Stimulated activated CD4-positive, alpha-beta T cell treated with anti-CD3 and anti-CD28 coated beads, Interleukin-2, amount 100 ng/mL, for 48 hours (primary cell): ENCODE results near the gene TMEM151B.
"Not testable (repeated sequence)": the region's sequence is repeated elsewhere in the genome, so short reads cannot be mapped to it uniquely, and the experiment has no call there.

Experiments
- DNase-seq, 2 donors: peaks; one replicate each; pipeline ENCODE4 v3.0.0-alpha.2; 2020

The TMEM151B gene

DNA sequence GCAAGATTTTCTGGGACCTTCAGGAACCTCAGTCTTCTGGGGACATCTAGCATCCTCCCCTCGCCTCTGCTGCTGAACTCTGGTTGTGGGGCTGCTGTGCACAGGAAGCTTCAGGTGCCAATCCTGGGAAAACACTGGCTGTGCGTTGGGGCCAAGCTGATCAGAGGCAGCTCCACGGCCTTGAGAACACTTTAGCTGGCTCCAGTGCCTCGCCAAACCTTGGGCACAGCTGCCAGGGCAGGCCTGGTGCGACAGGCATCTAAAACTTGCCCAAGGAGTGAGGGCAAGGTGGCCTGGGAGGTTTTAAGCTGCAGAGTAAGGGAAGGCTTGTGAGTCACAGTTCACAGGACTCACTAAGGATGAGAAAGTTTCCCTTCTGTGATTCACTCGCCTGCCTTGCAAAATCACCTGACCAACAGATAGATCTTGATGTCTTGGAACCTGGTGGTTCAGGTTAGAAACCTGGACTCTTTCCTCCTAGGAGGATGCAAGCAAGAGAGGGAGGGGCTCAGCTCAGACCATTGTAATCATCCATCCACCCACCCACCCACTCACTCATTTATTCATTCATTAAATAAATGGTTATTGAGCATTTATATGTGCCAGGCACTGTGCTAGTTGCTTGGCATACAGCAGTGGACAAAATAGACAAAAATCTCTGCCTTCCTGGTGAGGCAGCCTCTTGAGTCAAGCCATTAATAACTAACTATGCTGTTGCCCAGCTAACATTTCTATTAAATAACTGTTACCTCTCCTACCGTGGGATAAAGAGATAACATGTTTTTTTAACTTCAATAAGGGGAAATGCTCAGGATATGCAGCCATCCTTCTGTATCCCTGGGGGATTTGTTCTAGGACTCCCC is 69.7 kb downstream of the TMEM151B start:
- DNase-seq, result no peak

DNA sequence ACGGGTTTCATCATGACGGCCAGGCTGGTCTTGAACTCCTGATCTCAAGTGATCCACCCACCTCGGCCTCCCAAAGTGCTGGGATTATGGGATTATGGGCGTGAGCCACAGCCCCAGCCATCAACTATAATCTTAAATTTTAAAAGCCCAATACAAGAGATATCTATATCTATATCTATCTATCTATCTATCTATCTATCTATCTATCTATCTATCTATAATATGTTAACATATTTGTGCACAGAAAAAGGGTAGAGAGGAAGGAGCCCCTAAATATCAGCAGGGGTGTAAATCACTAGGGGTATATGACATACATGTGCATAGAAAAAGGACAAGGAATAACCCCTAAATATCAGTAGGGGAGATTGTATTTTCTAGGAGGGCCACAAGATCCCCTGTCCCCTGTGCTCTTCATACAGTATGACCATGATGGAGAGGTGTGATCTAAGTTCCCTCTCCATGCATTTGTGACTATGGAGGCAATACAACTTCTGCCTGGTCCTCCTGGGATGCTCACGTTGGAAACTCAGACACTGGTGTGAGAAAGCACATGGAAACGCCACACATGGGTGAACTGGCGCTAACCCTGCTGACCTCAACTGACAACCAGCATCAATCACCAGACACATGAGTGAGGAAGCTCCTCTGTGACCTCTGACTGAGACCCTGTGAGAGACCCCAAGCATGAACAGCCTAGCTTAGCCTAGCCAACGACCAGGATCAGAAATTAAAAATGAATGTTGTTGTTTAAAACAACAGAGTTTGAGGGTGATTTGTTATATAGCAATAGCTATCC is 71.0 kb downstream of the TMEM151B start:
- DNase-seq, result no peak

DNA sequence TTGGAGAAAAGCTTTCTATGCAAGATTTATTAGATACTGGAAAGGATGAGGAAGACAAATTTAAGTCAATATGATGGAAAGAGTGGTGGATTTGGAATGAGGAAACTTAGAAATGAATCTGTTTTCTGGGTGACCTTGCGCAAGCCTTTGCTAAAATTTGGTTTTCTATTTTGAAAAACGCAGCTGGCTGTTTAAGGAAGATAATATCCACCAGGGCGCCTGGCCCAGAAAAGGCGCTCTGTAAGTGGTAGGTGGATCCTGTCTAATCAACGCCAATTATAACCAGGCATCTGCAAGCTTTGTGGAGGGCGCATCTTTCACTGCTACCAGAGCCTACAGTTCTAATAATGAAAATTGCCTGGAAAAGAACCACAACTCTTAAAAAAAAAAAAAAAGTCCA is 71.8 kb downstream of the TMEM151B start:
- DNase-seq, result no peak

DNA sequence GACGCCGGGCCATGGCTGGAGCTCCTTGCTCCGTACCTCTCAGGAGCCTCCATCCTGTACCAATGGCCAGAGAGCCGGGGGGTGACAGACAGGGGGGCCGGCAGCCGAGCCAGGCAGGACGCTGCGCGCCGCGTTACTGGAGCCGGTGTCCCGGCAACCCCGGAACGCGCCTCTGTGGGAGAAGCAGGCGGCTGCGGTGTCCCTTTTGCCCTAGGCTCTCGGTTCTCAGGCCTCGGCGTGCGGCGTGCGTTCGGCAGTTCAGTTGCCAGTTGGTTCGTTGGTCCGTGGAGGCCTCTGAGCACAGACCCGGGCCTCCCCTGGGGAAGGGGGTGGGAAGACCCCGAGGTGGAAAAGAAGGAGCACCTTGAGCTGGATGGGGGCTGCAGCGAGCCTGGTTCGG is 72.2 kb downstream of the TMEM151B start, which contains the start of gene SPATS1:
TSS of gene SPATS1 (plus strand) at position 162 of the 400 bp plus-strand sequence. CDS start 446 bp downstream, outside the sequence.
- no peak for DNase-seq

DNA sequence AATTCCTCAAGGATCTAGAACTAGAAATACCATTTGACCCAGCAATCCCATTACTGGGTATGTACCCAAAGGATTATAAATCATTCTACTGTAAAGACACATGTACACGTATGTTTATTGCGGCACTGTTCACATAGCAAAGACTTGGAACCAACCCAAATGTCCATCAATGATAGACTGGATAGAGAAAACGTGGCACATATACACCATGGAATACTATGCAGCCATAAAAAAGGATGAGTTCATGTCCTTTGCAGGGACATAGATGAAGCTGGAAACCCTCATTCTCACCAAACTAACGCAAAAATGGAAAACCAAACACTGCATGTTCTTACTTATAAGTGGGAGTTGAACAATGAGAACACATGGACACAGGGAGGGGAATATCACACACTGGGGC is 76.6 kb downstream of the TMEM151B start:
- not testable (repeated sequence) for DNase-seq

DNA sequence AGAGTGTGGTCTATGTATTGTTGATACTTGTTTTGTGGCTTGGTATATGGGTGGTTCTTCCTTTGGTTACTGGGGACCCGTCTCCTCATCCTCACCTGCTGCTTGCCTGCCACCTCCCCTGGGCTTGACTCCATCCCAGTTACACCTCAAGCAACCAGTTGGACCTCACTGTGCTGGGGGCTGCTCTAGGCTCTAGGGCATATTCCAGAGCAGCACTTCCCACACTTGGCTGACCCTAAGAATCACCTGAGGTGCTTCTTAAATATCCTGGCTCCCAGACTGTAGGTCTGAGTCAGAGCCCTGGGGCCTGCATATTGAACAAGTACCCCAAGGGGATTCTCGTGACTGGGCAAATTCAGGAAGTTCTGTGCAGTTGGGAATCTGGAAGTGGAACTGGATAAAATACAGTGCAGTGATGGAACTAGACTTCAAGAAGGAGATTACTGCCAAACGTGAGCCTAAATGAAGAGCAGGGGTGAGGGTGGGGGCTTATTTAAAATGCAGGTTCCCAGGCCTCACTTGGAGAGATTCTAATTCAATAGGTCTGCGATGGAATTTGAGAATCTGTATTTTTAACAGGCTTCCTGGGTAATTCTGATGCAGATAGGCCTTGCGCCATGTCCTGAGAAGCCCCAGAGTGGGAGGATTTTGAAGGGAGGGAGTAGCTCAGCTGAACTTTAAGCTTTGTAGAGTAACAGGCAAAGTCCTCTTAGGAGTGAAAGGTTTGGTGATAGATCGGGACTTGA is 79.8 kb downstream of the TMEM151B start:
- DNase-seq, result no peak

DNA sequence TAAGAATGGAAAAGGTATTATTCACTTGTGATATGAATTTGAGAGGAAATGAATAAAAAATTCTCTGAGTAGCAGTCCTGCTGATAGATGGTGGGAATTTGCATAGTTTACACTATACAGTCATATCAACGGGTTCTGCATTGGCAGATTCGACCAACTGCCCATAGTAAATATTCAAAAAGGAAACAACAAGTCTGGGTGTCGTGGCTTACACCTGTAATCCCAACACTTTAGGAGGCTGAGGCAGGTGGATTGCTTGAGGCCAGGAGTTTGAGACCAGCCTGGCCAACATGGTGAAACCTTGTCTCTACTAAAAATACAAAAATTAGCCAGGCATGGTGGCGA is 80.4 kb downstream of the TMEM151B start:
- not testable (repeated sequence) for DNase-seq

DNA sequence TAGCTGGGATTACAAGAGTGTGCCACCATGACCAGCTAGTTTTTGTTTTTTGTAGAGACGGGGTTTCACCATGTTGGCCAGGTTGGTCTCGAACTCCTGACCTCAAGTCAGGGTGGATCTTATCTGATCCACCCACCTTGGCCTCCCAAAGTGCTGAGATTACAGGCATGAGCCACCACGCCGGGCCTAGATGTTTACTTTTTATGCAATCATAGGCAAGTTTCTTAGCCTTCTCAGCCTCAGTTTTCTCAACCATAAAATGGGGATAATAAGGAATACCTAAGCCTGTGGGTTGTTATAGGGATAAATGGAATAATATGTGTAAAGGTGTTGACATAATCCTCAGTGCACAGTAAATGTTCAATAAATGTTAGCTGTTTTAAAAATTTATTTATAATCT is 82.0 kb downstream of the TMEM151B start:
- DNase-seq, result no peak

DNA sequence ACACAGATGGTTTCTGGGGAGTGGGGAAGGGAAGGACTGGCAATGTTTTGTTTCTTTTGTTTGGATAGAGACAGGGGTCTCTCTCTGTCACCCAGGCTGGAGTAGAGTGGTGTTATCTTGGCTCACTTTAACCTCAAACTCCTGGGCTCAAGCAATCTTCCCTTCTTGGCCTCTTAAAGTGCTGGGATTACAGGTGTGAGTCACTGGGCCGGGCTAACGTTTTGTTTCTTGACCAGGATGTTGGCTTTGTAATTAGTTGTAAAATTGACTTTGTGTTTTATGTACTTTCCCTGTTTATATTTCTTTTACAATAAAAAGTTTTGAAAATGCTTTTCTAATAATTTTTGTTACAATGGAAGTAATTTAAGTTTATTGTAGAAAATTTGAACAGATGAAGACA is 83.1 kb downstream of the TMEM151B start:
- DNase-seq, result no peak

DNA sequence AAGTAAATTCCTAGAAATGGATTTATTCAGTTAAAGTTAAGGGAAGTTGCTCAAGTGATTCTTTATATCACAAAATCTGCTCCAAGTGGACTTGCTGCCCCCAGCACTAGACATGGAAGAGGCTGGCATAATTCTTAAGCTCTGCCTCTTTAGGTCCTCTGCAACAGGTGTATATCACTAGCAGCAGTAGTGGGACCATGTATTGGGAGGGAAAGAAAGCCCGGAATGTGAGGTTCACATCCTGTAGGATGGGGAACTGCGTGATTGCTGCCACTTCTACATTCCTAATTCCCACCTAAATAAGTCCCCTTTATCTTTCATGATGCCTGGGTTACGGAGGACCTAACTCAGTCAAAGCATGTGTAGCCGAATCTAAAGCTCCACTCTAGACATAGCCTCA is 85.4 kb downstream of the TMEM151B start:
- no peak for DNase-seq

DNA sequence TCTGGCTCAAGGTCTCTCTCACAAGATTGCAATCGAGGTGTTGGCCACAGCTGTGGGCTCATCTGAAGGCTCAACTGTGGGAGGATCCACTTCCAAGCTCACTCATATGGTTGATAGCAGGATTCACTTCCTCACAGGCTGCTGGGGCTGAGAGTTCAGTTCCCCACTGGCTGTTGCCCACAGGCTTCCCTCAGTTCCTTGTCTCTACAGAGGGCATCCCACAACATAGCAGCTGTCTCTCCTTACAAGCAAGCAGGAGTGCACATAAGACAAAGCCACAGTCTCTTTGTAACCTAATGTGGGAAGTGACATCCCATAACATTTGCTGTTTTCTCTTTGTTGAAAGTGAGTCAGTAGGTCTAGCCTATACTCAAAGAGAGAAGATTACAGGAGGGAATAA is 86.2 kb downstream of the TMEM151B start:
- DNase-seq, result no peak
